Smooth muscle cell (in vitro differentiated cells): ENCODE results near the gene ARHGDIG. TPM values are rescaled to one million over a fixed set of nuclear protein-coding genes. Genes with fewer than 3 reads are reported as not detected.

Experiments
- DNase-seq: peaks from one replicate; lab custom pipeline; 2025; ENCODE audit not compliant: unreplicated experiment; lab: John Stamatoyannopoulos, UW
- H2AFZ ChIP-seq: fragments of 200-600 bp; sonication (generic); 2 replicates; pipeline ENCODE4 v1.6.0; 2016; ENCODE audit warnings: antibody characterized with exemption, low read depth, mild to moderate bottlenecking
- H3F3A ChIP-seq: fragments of 200-600 bp; sonication (generic); 2 replicates; pipeline ENCODE4 v1.6.0; 2017; ENCODE audit warnings: antibody characterized with exemption, low read depth
- H3K27ac ChIP-seq: fragments of 200-600 bp; sonication (generic); 2 replicates; pipeline ENCODE4 v1.5.1; 2016; ENCODE audit warnings: low read depth, mild to moderate bottlenecking
- H3K27me3 ChIP-seq: fragments of 200-600 bp; sonication (generic); 2 replicates; pipeline ENCODE4 v1.6.1; 2016; ENCODE audit warnings: low read depth, mild to moderate bottlenecking
- H3K36me3 ChIP-seq: fragments of 200-600 bp; sonication (generic); 2 replicates; pipeline ENCODE4 v1.5.1; 2016; ENCODE audit warnings: low read depth
- H3K4me1 ChIP-seq: fragments of 200-600 bp; sonication (generic); 2 replicates; pipeline ENCODE4 v1.5.1; 2016; ENCODE audit warnings: low read depth
- H3K4me2 ChIP-seq: fragments of 200-600 bp; sonication (generic); 2 replicates; pipeline ENCODE4 v1.6.0; 2016; ENCODE audit warnings: mild to moderate bottlenecking
- H3K4me3 ChIP-seq: fragments of 200-600 bp; sonication (generic); 2 replicates; pipeline ENCODE4 v1.5.1; 2016; ENCODE audit warnings: mild to moderate bottlenecking
- H3K79me2 ChIP-seq: fragments of 200-600 bp; sonication (generic); 2 replicates; pipeline ENCODE4 v1.6.0; 2016; ENCODE audit warnings: low read depth, mild to moderate bottlenecking
- H3K9ac ChIP-seq: fragments of 200-600 bp; sonication (generic); 2 replicates; pipeline ENCODE4 v1.6.0; 2016; ENCODE audit warnings: low read depth
- H3K9me3 ChIP-seq: fragments of 200-600 bp; sonication (generic); replicated peaks from 2 replicates; pipeline ENCODE4 v1.5.1; 2016; ENCODE audit warnings: low read depth
- H4K20me1 ChIP-seq: fragments of 200-600 bp; sonication (generic); 2 replicates; pipeline ENCODE4 v1.6.0; 2016; ENCODE audit warnings: low read depth
- CTCF ChIP-seq: fragments of 200-600 bp; sonication (generic); IDR thresholded peaks from 2 replicates; pipeline ENCODE4 v1.5.1; 2017; ENCODE audit warnings: borderline replicate concordance, mild to moderate bottlenecking, antibody characterized with exemption; ENCODE audit not compliant: insufficient read depth, poor library complexity, severe bottlenecking
- WGBS: methylation state at CpG from one replicate; pipeline ENCODE4 v1.1.7; 2016; ENCODE audit warnings: low lambda C conversion rate; 5-methylcytosine and 5-hydroxymethylcytosine counted together
- polyA plus RNA-seq: library from polyadenylated mRNA; unstranded; fragments of >200 nt; fragmentation: Nextera tagmentation; extraction: Ambion mirVana; gene quantifications from 2 replicates; pipeline ENCODE4 v1.2.1, GENCODE V29; 2016
- total RNA-seq: library from RNA; depleted of rRNA; stranded (reverse); fragments of >200 nt; gene quantifications from 2 replicates; pipeline ENCODE4 v1.2.3, GENCODE V29; 2014

Gene ARHGDIG
- total and polyA plus RNA-seq, 2 experiments from 2014 or later, result 0.58 to 2.9 TPM

- no peaks in the 10 kb centered on the region for H3K36me3 ChIP-seq
- no peak for TF ChIP-seq CTCF
- no peak overlapping the region for H3K4me3 ChIP-seq
- no peaks in the 10 kb centered on the region for H3K27me3 ChIP-seq
- 98% methylated on average over 29 of the region's 29 CpGs for WGBS
- no peaks in the 10 kb centered on the region for H3K9me3 ChIP-seq
- H3K9ac ChIP-seq, result no peak overlapping the region
- no peaks in the 10 kb centered on the region for H3K4me1 ChIP-seq
- no peak overlapping the region for H3K27ac ChIP-seq
- no peaks in the 10 kb centered on the region for H4K20me1 ChIP-seq
- DNase-seq, result no peak
- H3F3A ChIP-seq, result no peaks in the 10 kb centered on the region
- H3K79me2 ChIP-seq, result no peaks in the 10 kb centered on the region
- no peak overlapping the region for H2AFZ ChIP-seq
- no peak overlapping the region for H3K4me2 ChIP-seq
These were observed 18.2 kb upstream of the ARHGDIG start for GRCh38 chr16:262121-262745.

- no peaks in the 10 kb centered on the region for H3F3A ChIP-seq
- H4K20me1 ChIP-seq, result no peaks in the 10 kb centered on the region
- no peaks in the 10 kb centered on the region for H3K27me3 ChIP-seq
- H3K9me3 ChIP-seq, result no peaks in the 10 kb centered on the region
- H3K4me1 ChIP-seq, result no peaks in the 10 kb centered on the region
- no peak overlapping the region for H2AFZ ChIP-seq
- H3K9ac ChIP-seq, result no peak overlapping the region
- no peaks in the 10 kb centered on the region for H3K79me2 ChIP-seq
- WGBS, result 97% methylated on average over 35 of the region's 35 CpGs
- TF ChIP-seq CTCF, result no peak
- H3K36me3 ChIP-seq, result no peaks in the 10 kb centered on the region
- H3K4me2 ChIP-seq, result no peak overlapping the region
- H3K4me3 ChIP-seq, result no peak overlapping the region
- DNase-seq, result no peak
- H3K27ac ChIP-seq, result no peak overlapping the region
These were observed 17.1 kb upstream of the ARHGDIG start for GRCh38 chr16:263182-263774.

- no peak overlapping the region for H2AFZ ChIP-seq
- WGBS, result 97% methylated on average over 17 of the region's 17 CpGs
These were observed 16.4 kb upstream of the ARHGDIG start for GRCh38 chr16:263944-264343.

More at GRCh38 chr16:263944-264343, 16.4 kb upstream of the ARHGDIG start:
- Histone ChIP-seq H3K36me3 (no peaks in the 10 kb centered on the region), H3K4me2 (no peak overlapping the region), H3K27ac (no peak overlapping the region), H3K4me3 (no peak overlapping the region), H3F3A (no peaks in the 10 kb centered on the region), H3K79me2 (no peaks in the 10 kb centered on the region), H3K4me1 (no peaks in the 10 kb centered on the region), H3K9ac (no peak overlapping the region), H3K9me3 (no peaks in the 10 kb centered on the region), H4K20me1 (no peaks in the 10 kb centered on the region), H3K27me3 (no peaks in the 10 kb centered on the region)
- DNase-seq, result no peak
- TF ChIP-seq CTCF, result no peak
